Endothelial cell (in vitro differentiated cells): ENCODE results near the gene KRTAP9-6. TPM values are rescaled to one million over a fixed set of nuclear protein-coding genes. Genes with fewer than 3 reads are reported as not detected.

Experiments used
- DNase-seq: peaks from one replicate; pipeline ENCODE4 v3.0.0; 2021; ENCODE audit warnings: low spot score
- H3K27ac Mint-ChIP-seq: one replicate; pipeline ENCODE4 v1.8.0; 2021; ENCODE audit warnings: mixed read lengths, inconsistent platforms; ENCODE audit not compliant: unreplicated experiment
- H3K27me3 Mint-ChIP-seq: one replicate; pipeline ENCODE4 v1.8.0; 2021; ENCODE audit warnings: mild to moderate bottlenecking, moderate library complexity, mixed read lengths, inconsistent platforms; ENCODE audit not compliant: unreplicated experiment
- H3K36me3 Mint-ChIP-seq: one replicate; pipeline ENCODE4 v1.8.0; 2021; ENCODE audit warnings: mild to moderate bottlenecking, low read depth, mixed read lengths, inconsistent platforms; ENCODE audit not compliant: unreplicated experiment
- H3K4me1 Mint-ChIP-seq: one replicate; pipeline ENCODE4 v1.8.0; 2021; ENCODE audit warnings: mild to moderate bottlenecking, mixed read lengths, inconsistent platforms; ENCODE audit not compliant: unreplicated experiment
- H3K4me3 Mint-ChIP-seq: one replicate; pipeline ENCODE4 v1.8.0; 2021; ENCODE audit warnings: mild to moderate bottlenecking, mixed read lengths, inconsistent platforms; ENCODE audit not compliant: unreplicated experiment
- H3K9me3 Mint-ChIP-seq: one replicate; pipeline ENCODE4 v1.8.0; 2021; ENCODE audit warnings: mixed read lengths, inconsistent platforms; ENCODE audit not compliant: unreplicated experiment
- CTCF ChIP-seq: fragments of 200-600 bp; sonication (generic); IDR thresholded peaks from one replicate; pipeline ENCODE4 v1.5.0; 2021; ENCODE audit warnings: antibody characterized with exemption; ENCODE audit not compliant: unreplicated experiment
- total RNA-seq: library from RNA; stranded (reverse); fragmentation: NEBNext Ultra II Directional; extraction: Animal tissue kit (Norgen Biotek cat#: 25700); gene quantifications from one replicate; pipeline ENCODE4 v1.2.1, GENCODE V29; 2021; ENCODE audit not compliant: unreplicated experiment

Gene KRTAP9-6
- total RNA-seq, 1 donor from 2014 or later = not detected

- Mint-ChIP-seq H3K27ac (no peak overlapping the region), H3K4me3 (no peak overlapping the region), H3K27me3 (peaks cover 8% of the 10 kb centered on the region), H3K36me3 (peaks cover 6% of the 10 kb centered on the region), H3K9me3 (no peaks in the 10 kb centered on the region), H3K4me1 (peaks cover 15% of the 10 kb centered on the region)
- TF ChIP-seq CTCF = no peak
- no peak for DNase-seq
These were observed 45.9 kb downstream of the KRTAP9-6 start for GRCh38 chr17:41311111-41311510.

GRCh38 chr17:41315204-41315794 lies 50.1 kb downstream of the KRTAP9-6 start, which contains the start of gene KRTAP17-1:
KRTAP17-1 (minus strand) TSS chr17:41315710; CDS start chr17:41315650, 60 bp downstream.
- Mint-ChIP-seq H3K36me3 (no peaks in the 10 kb centered on the region), H3K9me3 (no peaks in the 10 kb centered on the region)
- DNase-seq = no peak

More at GRCh38 chr17:41315204-41315794, 50.1 kb downstream of the KRTAP9-6 start, which contains the start of gene KRTAP17-1:
- H3K27me3 Mint-ChIP-seq = no peaks in the 10 kb centered on the region
- no peak within 1 kb of the TSS for H3K4me3 Mint-ChIP-seq
- H3K27ac Mint-ChIP-seq = no peak within 1 kb of the TSS
- H3K4me1 Mint-ChIP-seq = no peaks in the 10 kb centered on the region
- TF ChIP-seq CTCF = no peak

Other genes starting within 250 kb of the KRTAP9-6 start
- gene KRTAP1-5, start 238.2 kb upstream of the KRTAP9-6 start, total RNA-seq = not detected
- gene KRTAP1-4, start 235.2 kb upstream of the KRTAP9-6 start, total RNA-seq = not detected
- not detected for gene KRTAP1-3, start 230.5 kb upstream of the KRTAP9-6 start, total RNA-seq
- gene KRTAP1-1, start 223.9 kb upstream of the KRTAP9-6 start, total RNA-seq = not detected
- gene KRTAP2-1, start 218.1 kb upstream of the KRTAP9-6 start, total RNA-seq = not detected
- not detected for gene KRTAP2-2, start 210.1 kb upstream of the KRTAP9-6 start, total RNA-seq
- gene KRTAP2-3, start 205.3 kb upstream of the KRTAP9-6 start, total RNA-seq = not detected
- gene KRTAP2-4, start 199.5 kb upstream of the KRTAP9-6 start, total RNA-seq = not detected
- gene KRTAP4-7, start 181.2 kb upstream of the KRTAP9-6 start, total RNA-seq = not detected
- gene KRTAP4-8, start 167.2 kb upstream of the KRTAP9-6 start, total RNA-seq = not detected
- not detected for gene KRTAP4-16, start 163.2 kb upstream of the KRTAP9-6 start, total RNA-seq
- not detected for gene KRTAP4-9, start 160.0 kb upstream of the KRTAP9-6 start, total RNA-seq
- not detected for gene KRTAP4-11, start 147.0 kb upstream of the KRTAP9-6 start, total RNA-seq
- not detected for gene KRTAP4-12, start 141.2 kb upstream of the KRTAP9-6 start, total RNA-seq
- gene KRTAP4-6, start 124.8 kb upstream of the KRTAP9-6 start, total RNA-seq = not detected
- gene KRTAP4-5, start 115.6 kb upstream of the KRTAP9-6 start, total RNA-seq = not detected
- gene KRTAP4-4, start 104.6 kb upstream of the KRTAP9-6 start, total RNA-seq = not detected
- not detected for gene KRTAP4-3, start 97.2 kb upstream of the KRTAP9-6 start, total RNA-seq
- not detected for gene KRTAP4-2, start 87.2 kb upstream of the KRTAP9-6 start, total RNA-seq
- gene KRTAP4-1, start 80.5 kb upstream of the KRTAP9-6 start, total RNA-seq = not detected
- gene KRTAP9-1, start 75.5 kb upstream of the KRTAP9-6 start, total RNA-seq = not detected
- gene KRTAP9-2, start 38.7 kb upstream of the KRTAP9-6 start, total RNA-seq = not detected
- not detected for gene KRTAP9-3, start 32.9 kb upstream of the KRTAP9-6 start, total RNA-seq
- not detected for gene KRTAP9-8, start 27.4 kb upstream of the KRTAP9-6 start, total RNA-seq
- not detected for gene KRTAP9-4, start 15.7 kb upstream of the KRTAP9-6 start, total RNA-seq
- not detected for gene KRTAP9-9, start 10.0 kb upstream of the KRTAP9-6 start, total RNA-seq
- not detected for gene KRTAP9-7, start 10.3 kb downstream of the KRTAP9-6 start, total RNA-seq
- gene KRTAP29-1, start 37.5 kb downstream of the KRTAP9-6 start, total RNA-seq = not detected
- gene KRTAP16-1, start 43.9 kb downstream of the KRTAP9-6 start, total RNA-seq = not detected
- gene KRTAP17-1, start 50.3 kb downstream of the KRTAP9-6 start, total RNA-seq = not detected
- not detected for gene KRT33A, start 85.5 kb downstream of the KRTAP9-6 start, total RNA-seq
- gene KRT33B, start 104.4 kb downstream of the KRTAP9-6 start, total RNA-seq = not detected
- gene KRT34, start 116.9 kb downstream of the KRTAP9-6 start, total RNA-seq = not detected
- not detected for gene KRT31, start 132.2 kb downstream of the KRTAP9-6 start, total RNA-seq
- gene KRT37, start 159.2 kb downstream of the KRTAP9-6 start, total RNA-seq = not detected
- gene KRT38, start 175.6 kb downstream of the KRTAP9-6 start, total RNA-seq = not detected
- not detected for gene KRT32, start 202.0 kb downstream of the KRTAP9-6 start, total RNA-seq
- gene KRT35, start 215.8 kb downstream of the KRTAP9-6 start, total RNA-seq = not detected
- gene KRT36, start 224.5 kb downstream of the KRTAP9-6 start, total RNA-seq = not detected
- not detected for gene KRT13, start 240.2 kb downstream of the KRTAP9-6 start, total RNA-seq